ENCODE results near the gene N4BP2L2.

GRCh38 chr13:32385410-32385809 is 153.2 kb downstream of the N4BP2L2 start:
- TF ChIP-seq CTCF (IDR thresholded peaks at IDR 0.05) (no peak), EP300 (IDR thresholded peaks at IDR 0.05) (no peak)

Data from stomach (tissue), 4 donors.